H1 (cell line): ENCODE results near the gene ILF2.

Source experiments
- BACH1 ChIP-seq: IDR thresholded peaks from 2 replicates; pipeline ENCODE4 v1.6.1; 2012; ENCODE audit warnings: low read length, improper control_type of control experiment
- CHD2 ChIP-seq: IDR thresholded peaks from 2 replicates; pipeline ENCODE4 v1.6.1; 2012; ENCODE audit warnings: low read length, improper control_type of control experiment
- CTCF ChIP-seq, 3 experiments: IDR thresholded peaks; 1 replicate in 2 of 3; 2 replicates in 1 of 3; pipeline versions ENCODE4 v1.5.1 to v1.6.1; 2011; ENCODE audit warnings: low read length in 3 of 3, mild to moderate bottlenecking in 3 of 3, inconsistent platforms in 2 of 3, low read depth in 1 of 3, moderate library complexity in 1 of 3; ENCODE audit not compliant: insufficient read depth in 1 of 3; ENCODE audit errors: control extremely low read depth in 1 of 3
- EZH2 ChIP-seq: fragments of 200-600 bp; sonication (generic); IDR thresholded peaks from 2 replicates; pipeline ENCODE4 v1.7.1; 2012; ENCODE audit warnings: low read depth, mild to moderate bottlenecking, moderate library complexity, low read length, inconsistent platforms; ENCODE audit not compliant: severe bottlenecking
- KDM1A ChIP-seq: fragments of 200-600, 300-600 bp; sonication (generic); IDR thresholded peaks from 2 replicates; pipeline ENCODE4 v1.7.1; 2016; ENCODE audit warnings: mild to moderate bottlenecking, low read length, borderline replicate concordance
- MAX ChIP-seq: IDR thresholded peaks from 2 replicates; pipeline ENCODE4 v1.6.1; 2012; ENCODE audit warnings: inconsistent platforms
- NRF1 ChIP-seq: IDR thresholded peaks from 2 replicates; pipeline ENCODE4 v1.6.1; 2011; ENCODE audit warnings: mild to moderate bottlenecking, low read depth, low read length, improper control_type of control experiment
- POLR2A ChIP-seq, 2 experiments: IDR thresholded peaks; 1 replicate in 1 of 2; 2 replicates in 1 of 2; pipeline ENCODE4 v1.6.1; 2011; ENCODE audit warnings: low read depth in 2 of 2, low read length in 2 of 2, mild to moderate bottlenecking in 2 of 2; ENCODE audit errors: control extremely low read depth in 1 of 2
- POLR2AphosphoS5 ChIP-seq: IDR thresholded peaks from 2 replicates; pipeline ENCODE4 v1.6.1; 2011; ENCODE audit warnings: low read depth, low read length
- RBBP5 ChIP-seq: IDR thresholded peaks from 2 replicates; pipeline ENCODE4 v1.7.1; 2012; ENCODE audit warnings: low read depth, mild to moderate bottlenecking, inconsistent platforms, low read length, moderate library complexity, borderline replicate concordance
- SIRT6 ChIP-seq: IDR thresholded peaks from one replicate; pipeline ENCODE4 v1.7.1; 2012; ENCODE audit warnings: low read length, inconsistent platforms
- SUZ12 ChIP-seq: fragments of 200-600 bp; sonication (generic); IDR thresholded peaks from 2 replicates; pipeline ENCODE4 v1.6.1; 2012; ENCODE audit warnings: mild to moderate bottlenecking, inconsistent platforms, low read length, moderate library complexity, mixed read lengths
- USF2 ChIP-seq: IDR thresholded peaks from 2 replicates; pipeline ENCODE4 v1.6.1; 2011; ENCODE audit warnings: low read length, improper control_type of control experiment
- ZNF274 ChIP-seq: IDR thresholded peaks from 2 replicates; pipeline ENCODE4 v1.7.0; 2012; ENCODE audit warnings: low read length, borderline replicate concordance; ENCODE audit errors: extremely low read depth

- TF ChIP-seq POLR2AphosphoS5, result no peak
- TF ChIP-seq CTCF (IDR thresholded peaks at IDR 0.05; ENCODE audit: control extremely low read depth in 1 of 3, insufficient read depth in 1 of 3, low read depth in 1 of 3, low read length in 3 of 3), result no peak
- no peak for TF ChIP-seq EZH2
- no peak for TF ChIP-seq POLR2A (IDR thresholded peaks at IDR 0.05; ENCODE audit: control extremely low read depth in 1 of 2, low read depth in 2 of 2, low read length in 2 of 2)
- no peak for TF ChIP-seq KDM1A
- TF ChIP-seq SUZ12, result no peak
- no peak for TF ChIP-seq SIRT6
- no peak for TF ChIP-seq RBBP5
- no peak for TF ChIP-seq MAX
- no peak for TF ChIP-seq ZNF274
- TF ChIP-seq CHD2, result no peak
- TF ChIP-seq USF2, result no peak
- no peak for TF ChIP-seq NRF1
- no peak for TF ChIP-seq BACH1
These were observed 11.9 kb upstream of the ILF2 start for GRCh38 chr1:153682730-153683129.
